Measurements from ENCODE around the gene MIDN.

GRCh38 chr19:1235625-1236538, 12.5 kb upstream of the MIDN start:
- no peak for TF ChIP-seq POLR2A (IDR thresholded peaks at IDR 0.05; ENCODE audit: low read depth, low read length)
- no peak for TF ChIP-seq POLR2AphosphoS5 (IDR thresholded peaks at IDR 0.05; ENCODE audit: low read depth, low read length)
- no peak for TF ChIP-seq TAF1 (IDR thresholded peaks at IDR 0.05; ENCODE audit: low read depth, low read length)

Measured in GM12891 (cell line).